H1 (cell line): ENCODE measurements around the gene STARD4. TPM values are rescaled to one million over a fixed set of nuclear protein-coding genes. Genes with fewer than 3 reads are reported as not detected.

Source experiments
- CTCF ChIA-PET: fragments of 300-600 bp; sonication (Branson Sonifier 250); formaldehyde crosslinking; loops from one replicate; lab custom pipeline; 2021; ENCODE audit not compliant: partially characterized antibody; lab: Charles Lee
- POLR2A ChIA-PET: fragments of 300-600 bp; sonication (Branson Sonifier 250); formaldehyde crosslinking; loops from one replicate; lab custom pipeline; 2021; ENCODE audit warnings: inconsistent platforms; ENCODE audit not compliant: partially characterized antibody; lab: Charles Lee
- DNase-seq, 2 experiments: peaks; one replicate each; pipeline versions ENCODE4 v3.0.0 to v3.0.0-alpha.2; 2010 to 2022; ENCODE audit warnings: low spot score in 2 of 2, low read depth in 1 of 2, mixed read lengths in 1 of 2
- FAIRE-seq: peaks from 2 replicates; lab custom pipeline; 2011; peaks lifted over from hg19 to GRCh38; lab: Jason Lieb, UNC
- H2AFZ ChIP-seq: 2 replicates; pipeline ENCODE4 v1.8.1; 2012; ENCODE audit warnings: low read length, inconsistent platforms
- H2AK5ac ChIP-seq: 2 replicates; pipeline ENCODE4 v1.6.1; 2013; ENCODE audit warnings: low read depth, low read length
- H2BK120ac ChIP-seq: replicated peaks from 2 replicates; pipeline ENCODE3; 2013; ENCODE audit warnings: low read depth, low read length, inconsistent platforms
- H2BK12ac ChIP-seq: 2 replicates; pipeline ENCODE4 v1.6.1; 2013; ENCODE audit warnings: low read depth, low read length
- H2BK15ac ChIP-seq: 2 replicates; pipeline ENCODE4 v1.6.1; 2013; ENCODE audit warnings: low read length
- H2BK20ac ChIP-seq: 2 replicates; pipeline ENCODE4 v1.6.1; 2013; ENCODE audit warnings: low read length
- H2BK5ac ChIP-seq: 2 replicates; pipeline ENCODE4 v1.6.1; 2013; ENCODE audit warnings: low read depth, low read length
- H3K14ac ChIP-seq: 2 replicates; pipeline ENCODE4 v1.6.1; 2013; ENCODE audit warnings: inconsistent platforms; ENCODE audit not compliant: insufficient read length
- H3K18ac ChIP-seq: 2 replicates; pipeline ENCODE4 v1.6.1; 2013; ENCODE audit warnings: low read length; ENCODE audit errors: extremely low read depth
- H3K23ac ChIP-seq: 2 replicates; pipeline ENCODE4 v1.6.1; 2013; ENCODE audit warnings: inconsistent platforms; ENCODE audit not compliant: insufficient read length
- H3K23me2 ChIP-seq: 2 replicates; pipeline ENCODE4 v1.6.1; 2013; ENCODE audit warnings: low read depth, low read length
- H3K27ac ChIP-seq: 2 replicates; pipeline ENCODE4 v1.6.1; 2011; ENCODE audit warnings: low read depth, low read length, inconsistent platforms
- H3K27me3 ChIP-seq, 4 experiments: replicated peaks in 1 of 4; 1 replicate in 1 of 4; 2 replicates in 3 of 4; pipeline versions ENCODE4 v1.6.1 to v1.8.1; 2011 to 2013; ENCODE audit warnings: low read length in 3 of 4, mild to moderate bottlenecking in 3 of 4, inconsistent platforms in 2 of 4, mixed read lengths in 2 of 4, moderate library complexity in 1 of 4; ENCODE audit not compliant: control insufficient read depth in 3 of 4, insufficient read depth in 3 of 4; ENCODE audit errors: extremely low read depth in 1 of 4
- H3K36me3 ChIP-seq, 4 experiments: 2 replicates each; pipeline versions ENCODE4 v1.6.1 to v1.8.1; 2011 to 2013; ENCODE audit warnings: mild to moderate bottlenecking in 4 of 4, low read length in 3 of 4, moderate library complexity in 2 of 4, control low read depth in 1 of 4, inconsistent platforms in 1 of 4; ENCODE audit not compliant: insufficient read depth in 4 of 4, control insufficient read depth in 2 of 4
- H3K4ac ChIP-seq: replicated peaks from 2 replicates; pipeline ENCODE3; 2013; ENCODE audit warnings: low read length, low read depth, mixed read lengths, inconsistent platforms; ENCODE audit not compliant: insufficient read length
- H3K4me1 ChIP-seq, 4 experiments: replicated peaks in 1 of 4; 1 replicate in 1 of 4; 2 replicates in 3 of 4; pipeline versions ENCODE4 v1.6.1 to v1.8.1; 2011 to 2013; ENCODE audit warnings: low read length in 3 of 4, inconsistent platforms in 2 of 4, mixed read lengths in 1 of 4; ENCODE audit not compliant: insufficient read depth in 4 of 4, control insufficient read depth in 3 of 4
- H3K4me2 ChIP-seq, 2 experiments: 2 replicates each; pipeline versions ENCODE4 v1.6.1 to v1.8.1; 2011 to 2013; ENCODE audit warnings: low read depth in 2 of 2, low read length in 2 of 2, control low read depth in 1 of 2, inconsistent platforms in 1 of 2, mild to moderate bottlenecking in 1 of 2; ENCODE audit not compliant: insufficient read depth in 1 of 2
- H3K4me3 ChIP-seq, 4 experiments: fragments of 200-600, 300-600 bp in 1 of 4; sonication (generic), shearing (Covaris generic), sonication (Bioruptor Twin) in 1 of 4; 2 replicates each; pipeline versions ENCODE4 v1.5.1 to v1.8.1; 2011 to 2016; ENCODE audit warnings: low read length in 4 of 4, low read depth in 3 of 4, control low read depth in 2 of 4, inconsistent platforms in 2 of 4, mild to moderate bottlenecking in 2 of 4, mixed read lengths in 1 of 4, moderate library complexity in 1 of 4; ENCODE audit not compliant: insufficient read depth in 2 of 4; ENCODE audit errors: extremely low read depth in 1 of 4
- H3K56ac ChIP-seq: replicated peaks from 2 replicates; pipeline ENCODE3; 2013; ENCODE audit warnings: low read depth, mild to moderate bottlenecking, mixed read lengths, low read length, inconsistent platforms; ENCODE audit not compliant: insufficient read length
- H3K79me1 ChIP-seq: 2 replicates; pipeline ENCODE4 v1.6.1; 2013; ENCODE audit warnings: low read depth, low read length, control low read depth
- H3K79me2 ChIP-seq, 2 experiments: 2 replicates each; pipeline versions ENCODE4 v1.6.1 to v1.8.1; 2012 to 2013; ENCODE audit warnings: low read length in 2 of 2, mild to moderate bottlenecking in 2 of 2, inconsistent platforms in 1 of 2; ENCODE audit not compliant: insufficient read depth in 2 of 2, control insufficient read depth in 1 of 2
- H3K9ac ChIP-seq, 4 experiments: replicated peaks in 1 of 4; 1 replicate in 1 of 4; 2 replicates in 3 of 4; pipeline versions ENCODE4 v1.6.1 to v1.8.1; 2011 to 2013; ENCODE audit warnings: low read depth in 3 of 4, low read length in 3 of 4, control low read depth in 2 of 4, mild to moderate bottlenecking in 2 of 4, moderate library complexity in 2 of 4, inconsistent platforms in 1 of 4; ENCODE audit errors: extremely low read depth in 1 of 4
- H3K9me3 ChIP-seq, 2 experiments: 2 replicates each; pipeline versions ENCODE4 v1.6.1 to v1.8.1; 2012 to 2013; ENCODE audit warnings: mild to moderate bottlenecking in 2 of 2, moderate library complexity in 2 of 2, control low read depth in 1 of 2, inconsistent platforms in 1 of 2, low read depth in 1 of 2, low read length in 1 of 2, mixed read lengths in 1 of 2; ENCODE audit not compliant: insufficient read depth in 2 of 2
- H4K20me1 ChIP-seq, 2 experiments: replicated peaks in 1 of 2; 2 replicates each; pipeline versions ENCODE3 to v1.8.1; 2011 to 2013; ENCODE audit warnings: inconsistent platforms in 2 of 2, low read length in 2 of 2, mild to moderate bottlenecking in 1 of 2; ENCODE audit not compliant: insufficient read depth in 2 of 2, control insufficient read depth in 1 of 2
- H4K5ac ChIP-seq: 2 replicates; pipeline ENCODE4 v1.6.1; 2013; ENCODE audit warnings: low read length, low read depth, mixed read lengths, inconsistent platforms; ENCODE audit not compliant: insufficient read length
- H4K8ac ChIP-seq: 2 replicates; pipeline ENCODE4 v1.8.0; 2013; ENCODE audit warnings: mild to moderate bottlenecking, moderate library complexity, low read length, inconsistent platforms; ENCODE audit not compliant: insufficient read depth; ENCODE audit errors: extremely low read depth
- H4K91ac ChIP-seq: replicated peaks from 2 replicates; pipeline ENCODE3; 2013; ENCODE audit warnings: low read length, mixed read lengths, inconsistent platforms; ENCODE audit not compliant: insufficient read length
- EGR1 ChIP-seq: IDR thresholded peaks from 2 replicates; pipeline ENCODE4 v1.6.1; 2011; ENCODE audit warnings: low read depth, low read length, borderline replicate concordance
- JUND ChIP-seq: IDR thresholded peaks from 2 replicates; pipeline ENCODE4 v1.6.1; 2011; ENCODE audit warnings: mild to moderate bottlenecking, improper control_type of control experiment, low read length
- MAFK ChIP-seq: IDR thresholded peaks from 2 replicates; pipeline ENCODE4 v1.6.1; 2012; ENCODE audit warnings: low read depth, mild to moderate bottlenecking, improper control_type of control experiment, low read length
- POU5F1 ChIP-seq: IDR thresholded peaks from 2 replicates; pipeline ENCODE4 v1.6.1; 2011; ENCODE audit warnings: low read depth, mild to moderate bottlenecking, low read length, moderate library complexity
- RBBP5 ChIP-seq: IDR thresholded peaks from 2 replicates; pipeline ENCODE4 v1.7.1; 2012; ENCODE audit warnings: low read depth, mild to moderate bottlenecking, inconsistent platforms, low read length, moderate library complexity, borderline replicate concordance
- RFX5 ChIP-seq: IDR thresholded peaks from 2 replicates; pipeline ENCODE4 v1.6.1; 2011; ENCODE audit warnings: low read depth, low read length, improper control_type of control experiment, borderline replicate concordance
- SAP30 ChIP-seq: fragments of 300-600 bp; sonication (generic); IDR thresholded peaks from 2 replicates; pipeline ENCODE4 v1.7.1; 2012; ENCODE audit warnings: low read length, moderate library complexity, mild to moderate bottlenecking, inconsistent platforms; ENCODE audit not compliant: insufficient read depth, insufficient replicate concordance
- TCF12 ChIP-seq: IDR thresholded peaks from 2 replicates; pipeline ENCODE4 v1.6.1; 2011; ENCODE audit warnings: low read depth, mild to moderate bottlenecking, low read length
- ZNF274 ChIP-seq: IDR thresholded peaks from 2 replicates; pipeline ENCODE4 v1.7.0; 2012; ENCODE audit warnings: low read length, borderline replicate concordance; ENCODE audit errors: extremely low read depth
- polyA plus RNA-seq, 7 experiments: library from polyadenylated mRNA; depleted of rRNA in 3 of 7; stranded (reverse) in 5 of 7; unstranded in 2 of 7; fragments of >200 nt in 5 of 7; fragments of 200-250 nt in 2 of 7; gene quantifications; 1 replicate in 5 of 7; 2 replicates in 1 of 7; 4 replicates in 1 of 7; pipeline versions ENCODE4 v1.2.1 to v1.2.3, GENCODE V29; 2011 to 2013; ENCODE audit warnings: missing spikeins in 2 of 7, mixed read lengths in 2 of 7
- total RNA-seq: library from RNA; stranded (reverse); fragmentation: NEBNext Ultra II Directional; extraction: Animal tissue kit (Norgen Biotek cat#: 25700); gene quantifications from 2 replicates; pipeline ENCODE4 v1.2.1, GENCODE V29; 2021
- TF ChIP-seq, protein P1 (sequence below): IDR thresholded peaks from 2 replicates; pipeline ENCODE4 v1.6.1; 2012; ENCODE audit warnings: low read length, inconsistent platforms
- TF ChIP-seq, protein P2 (sequence below): IDR thresholded peaks from 2 replicates; pipeline ENCODE4 v1.6.1; 2011; ENCODE audit warnings: low read length, improper control_type of control experiment
- TF ChIP-seq, protein P3 (sequence below): IDR thresholded peaks from 2 replicates; pipeline ENCODE4 v1.6.1; 2012; ENCODE audit warnings: inconsistent platforms

Gene STARD4
- total and polyA plus RNA-seq, 2 of the 8 experiments (the other 6 are each of a cell fraction or from before 2014, with no cell fraction given): 10.8 to 47.9 TPM

DNA sequence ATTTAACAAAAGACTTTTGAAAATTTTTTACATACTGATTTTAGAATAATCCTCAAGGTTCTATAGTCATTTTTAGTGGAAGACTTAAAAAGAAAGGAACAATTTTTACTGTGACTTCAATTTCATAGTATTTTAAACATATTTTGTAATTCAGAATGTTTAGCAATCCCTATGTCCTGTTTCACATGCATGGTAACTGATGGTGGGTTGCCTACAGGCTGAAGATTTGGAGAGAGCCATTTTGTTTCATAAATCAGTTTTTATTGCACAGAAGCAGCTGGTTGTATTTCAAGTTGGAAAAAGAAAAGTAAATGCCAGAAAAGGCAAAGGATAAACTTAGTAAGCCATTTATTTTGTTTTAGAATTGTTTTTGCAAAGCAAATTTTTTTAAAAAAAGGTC lies 24.0 kb downstream of the STARD4 start:
- H2BK5ac ChIP-seq: no peak overlapping the region
- H2BK120ac ChIP-seq: no peak overlapping the region
- no peak overlapping the region for H3K23ac ChIP-seq
- no peaks in the 10 kb centered on the region for H3K9me3 ChIP-seq
- no peaks in the 10 kb centered on the region for H3K23me2 ChIP-seq
- ChIA-PET POLR2A (no interaction called here), CTCF (no interaction called here)
- no peak overlapping the region for H3K4me3 ChIP-seq
- H3K79me2 ChIP-seq: no peaks in the 10 kb centered on the region
- no peaks in the 10 kb centered on the region for H4K20me1 ChIP-seq
- no peak overlapping the region for H2AFZ ChIP-seq
- H3K4me1 ChIP-seq: no peaks in the 10 kb centered on the region
- TF ChIP-seq JUND: no peak
- TF ChIP-seq ZNF274: no peak
- TF ChIP-seq EGR1: no peak
- TF ChIP-seq SAP30: no peak
- no peak for TF ChIP-seq TCF12
- TF ChIP-seq, protein P1, sequence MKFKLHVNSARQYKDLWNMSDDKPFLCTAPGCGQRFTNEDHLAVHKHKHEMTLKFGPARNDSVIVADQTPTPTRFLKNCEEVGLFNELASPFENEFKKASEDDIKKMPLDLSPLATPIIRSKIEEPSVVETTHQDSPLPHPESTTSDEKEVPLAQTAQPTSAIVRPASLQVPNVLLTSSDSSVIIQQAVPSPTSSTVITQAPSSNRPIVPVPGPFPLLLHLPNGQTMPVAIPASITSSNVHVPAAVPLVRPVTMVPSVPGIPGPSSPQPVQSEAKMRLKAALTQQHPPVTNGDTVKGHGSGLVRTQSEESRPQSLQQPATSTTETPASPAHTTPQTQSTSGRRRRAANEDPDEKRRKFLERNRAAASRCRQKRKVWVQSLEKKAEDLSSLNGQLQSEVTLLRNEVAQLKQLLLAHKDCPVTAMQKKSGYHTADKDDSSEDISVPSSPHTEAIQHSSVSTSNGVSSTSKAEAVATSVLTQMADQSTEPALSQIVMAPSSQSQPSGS: no peak
- no peak for TF ChIP-seq POU5F1
- TF ChIP-seq, protein P2, sequence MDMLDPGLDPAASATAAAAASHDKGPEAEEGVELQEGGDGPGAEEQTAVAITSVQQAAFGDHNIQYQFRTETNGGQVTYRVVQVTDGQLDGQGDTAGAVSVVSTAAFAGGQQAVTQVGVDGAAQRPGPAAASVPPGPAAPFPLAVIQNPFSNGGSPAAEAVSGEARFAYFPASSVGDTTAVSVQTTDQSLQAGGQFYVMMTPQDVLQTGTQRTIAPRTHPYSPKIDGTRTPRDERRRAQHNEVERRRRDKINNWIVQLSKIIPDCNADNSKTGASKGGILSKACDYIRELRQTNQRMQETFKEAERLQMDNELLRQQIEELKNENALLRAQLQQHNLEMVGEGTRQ: no peak
- TF ChIP-seq, protein P3, sequence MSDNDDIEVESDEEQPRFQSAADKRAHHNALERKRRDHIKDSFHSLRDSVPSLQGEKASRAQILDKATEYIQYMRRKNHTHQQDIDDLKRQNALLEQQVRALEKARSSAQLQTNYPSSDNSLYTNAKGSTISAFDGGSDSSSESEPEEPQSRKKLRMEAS: no peak
- no peak for TF ChIP-seq MAFK
- no peak for TF ChIP-seq RBBP5
- no peak for TF ChIP-seq RFX5
- no peaks in the 10 kb centered on the region for H3K36me3 ChIP-seq
- H3K79me1 ChIP-seq: no peaks in the 10 kb centered on the region
- no peak overlapping the region for H3K4me2 ChIP-seq
- no peak for FAIRE-seq
- H2BK15ac ChIP-seq: no peak overlapping the region
- no peak overlapping the region for H3K4ac ChIP-seq
- H4K5ac ChIP-seq: no peak overlapping the region
- no peak overlapping the region for H4K8ac ChIP-seq
- no peak overlapping the region for H2BK12ac ChIP-seq
- no peak overlapping the region for H3K9ac ChIP-seq
- no peak for DNase-seq
- no peak overlapping the region for H2AK5ac ChIP-seq
- no peak overlapping the region for H4K91ac ChIP-seq
- no peak overlapping the region for H2BK20ac ChIP-seq
- no peak overlapping the region for H3K14ac ChIP-seq
- no peaks in the 10 kb centered on the region for H3K27me3 ChIP-seq
- no peak overlapping the region for H3K18ac ChIP-seq
- H3K27ac ChIP-seq: no peak overlapping the region
- no peak overlapping the region for H3K56ac ChIP-seq
